ENCODE measurements around the gene GPC6.

The GPC6 gene

DNA sequence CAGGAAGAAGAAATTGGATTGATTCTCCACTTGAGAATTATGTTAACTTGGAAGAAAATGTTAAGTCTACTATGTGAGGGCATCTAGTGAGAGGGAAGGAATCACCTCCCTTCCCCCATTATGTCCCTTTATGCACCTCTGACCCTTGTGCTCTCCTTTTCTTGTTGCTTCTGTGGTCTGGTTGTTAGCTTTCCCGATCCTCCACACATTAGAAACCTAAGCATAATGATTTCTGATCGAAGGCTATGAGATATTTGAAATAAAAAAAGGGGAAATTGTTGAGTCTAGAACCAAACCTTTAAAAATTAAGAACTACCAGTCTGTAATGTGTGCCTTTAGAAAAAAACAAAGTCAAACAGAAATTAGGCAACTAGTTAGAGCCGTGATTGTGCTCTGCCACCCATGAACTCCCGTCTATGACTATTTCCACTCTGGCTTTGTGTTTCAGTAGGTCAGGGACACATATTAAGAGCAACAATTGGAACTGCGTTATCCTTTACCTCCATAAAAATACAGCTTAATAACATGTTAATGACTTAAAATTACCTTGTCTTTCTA, 463 bp upstream of the GPC6 start:
- Histone ChIP-seq H3K4me2 (ENCODE audit: low read depth, low read length, poor library complexity, severe bottlenecking) (no peak overlapping the region), H3F3A (ENCODE audit: insufficient read depth) (no peaks in the 10 kb centered on the region), H3K36me3 (ENCODE audit: low read length) (no peaks in the 10 kb centered on the region), H2AFZ (ENCODE audit: low read depth, low read length, severe bottlenecking) (no peak overlapping the region), H3K27ac (ENCODE audit: low read depth, low read length) (no peak overlapping the region), H3K79me2 (ENCODE audit: insufficient read depth, low read length) (no peaks in the 10 kb centered on the region), H3K9me2 (replicated peaks; ENCODE audit: insufficient read depth, low read length) (no peaks in the 10 kb centered on the region), H3K9me3 (ENCODE audit: insufficient read depth, low read length) (no peaks in the 10 kb centered on the region), H4K20me1 (ENCODE audit: low read depth, low read length) (no peaks in the 10 kb centered on the region), H3K27me3 (ENCODE audit: low read length) (no peaks in the 10 kb centered on the region), H3K9ac (ENCODE audit: low read length) (no peak overlapping the region), H3K4me3 (ENCODE audit: insufficient read depth, low read length, poor library complexity, severe bottlenecking) (no peak overlapping the region)
- TF ChIP-seq EZH2phosphoT487 (conservative IDR thresholded peaks at IDR 0.05; ENCODE audit: low read length), result no peak
- TF ChIP-seq, protein P1, sequence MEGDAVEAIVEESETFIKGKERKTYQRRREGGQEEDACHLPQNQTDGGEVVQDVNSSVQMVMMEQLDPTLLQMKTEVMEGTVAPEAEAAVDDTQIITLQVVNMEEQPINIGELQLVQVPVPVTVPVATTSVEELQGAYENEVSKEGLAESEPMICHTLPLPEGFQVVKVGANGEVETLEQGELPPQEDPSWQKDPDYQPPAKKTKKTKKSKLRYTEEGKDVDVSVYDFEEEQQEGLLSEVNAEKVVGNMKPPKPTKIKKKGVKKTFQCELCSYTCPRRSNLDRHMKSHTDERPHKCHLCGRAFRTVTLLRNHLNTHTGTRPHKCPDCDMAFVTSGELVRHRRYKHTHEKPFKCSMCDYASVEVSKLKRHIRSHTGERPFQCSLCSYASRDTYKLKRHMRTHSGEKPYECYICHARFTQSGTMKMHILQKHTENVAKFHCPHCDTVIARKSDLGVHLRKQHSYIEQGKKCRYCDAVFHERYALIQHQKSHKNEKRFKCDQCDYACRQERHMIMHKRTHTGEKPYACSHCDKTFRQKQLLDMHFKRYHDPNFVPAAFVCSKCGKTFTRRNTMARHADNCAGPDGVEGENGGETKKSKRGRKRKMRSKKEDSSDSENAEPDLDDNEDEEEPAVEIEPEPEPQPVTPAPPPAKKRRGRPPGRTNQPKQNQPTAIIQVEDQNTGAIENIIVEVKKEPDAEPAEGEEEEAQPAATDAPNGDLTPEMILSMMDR (IDR thresholded peaks at IDR 0.05; ENCODE audit: insufficient read depth, low read length, poor library complexity, severe bottlenecking), result no peak

DNA sequence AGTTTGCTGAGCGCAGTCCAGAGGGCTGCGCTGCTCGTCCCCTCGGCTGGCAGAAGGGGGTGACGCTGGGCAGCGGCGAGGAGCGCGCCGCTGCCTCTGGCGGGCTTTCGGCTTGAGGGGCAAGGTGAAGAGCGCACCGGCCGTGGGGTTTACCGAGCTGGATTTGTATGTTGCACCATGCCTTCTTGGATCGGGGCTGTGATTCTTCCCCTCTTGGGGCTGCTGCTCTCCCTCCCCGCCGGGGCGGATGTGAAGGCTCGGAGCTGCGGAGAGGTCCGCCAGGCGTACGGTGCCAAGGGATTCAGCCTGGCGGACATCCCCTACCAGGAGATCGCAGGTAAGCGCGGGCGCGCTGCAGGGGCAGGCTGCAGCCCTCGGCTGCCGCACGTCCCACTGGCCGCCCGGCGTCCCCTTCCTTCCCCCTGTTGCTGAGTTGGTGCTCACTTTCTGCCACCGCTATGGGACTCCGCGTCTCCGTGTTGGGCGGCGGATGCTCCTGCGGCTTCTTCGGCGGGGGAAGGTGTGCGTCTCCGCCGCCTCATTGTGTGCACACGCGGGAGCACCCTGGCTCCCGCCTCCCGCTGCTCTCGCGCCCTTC, 772 bp downstream of the GPC6 start:
- no peak overlapping the region for H3K9ac ChIP-seq (ENCODE audit: low read length)
- H3K4me2 ChIP-seq (ENCODE audit: low read depth, low read length, poor library complexity, severe bottlenecking), result no peak overlapping the region
- no peaks in the 10 kb centered on the region for H4K20me1 ChIP-seq (ENCODE audit: low read depth, low read length)
- no peak for TF ChIP-seq EZH2phosphoT487 (conservative IDR thresholded peaks at IDR 0.05; ENCODE audit: low read length)
- TF ChIP-seq, protein P1 (IDR thresholded peaks at IDR 0.05; ENCODE audit: insufficient read depth, low read length, poor library complexity, severe bottlenecking), result no peak
- no peak overlapping the region for H3K27ac ChIP-seq (ENCODE audit: low read depth, low read length)
- H3K4me3 ChIP-seq (ENCODE audit: insufficient read depth, low read length, poor library complexity, severe bottlenecking), result no peak overlapping the region
- no peaks in the 10 kb centered on the region for H3K9me3 ChIP-seq (ENCODE audit: insufficient read depth, low read length)
- no peaks in the 10 kb centered on the region for H3K27me3 ChIP-seq (ENCODE audit: low read length)
- no peaks in the 10 kb centered on the region for H3K9me2 ChIP-seq (replicated peaks; ENCODE audit: insufficient read depth, low read length)
- no peak overlapping the region for H2AFZ ChIP-seq (ENCODE audit: low read depth, low read length, severe bottlenecking)
- H3K36me3 ChIP-seq (ENCODE audit: low read length), result no peaks in the 10 kb centered on the region
- H3F3A ChIP-seq (ENCODE audit: insufficient read depth), result no peaks in the 10 kb centered on the region
- H3K79me2 ChIP-seq (ENCODE audit: insufficient read depth, low read length), result no peaks in the 10 kb centered on the region

DNA sequence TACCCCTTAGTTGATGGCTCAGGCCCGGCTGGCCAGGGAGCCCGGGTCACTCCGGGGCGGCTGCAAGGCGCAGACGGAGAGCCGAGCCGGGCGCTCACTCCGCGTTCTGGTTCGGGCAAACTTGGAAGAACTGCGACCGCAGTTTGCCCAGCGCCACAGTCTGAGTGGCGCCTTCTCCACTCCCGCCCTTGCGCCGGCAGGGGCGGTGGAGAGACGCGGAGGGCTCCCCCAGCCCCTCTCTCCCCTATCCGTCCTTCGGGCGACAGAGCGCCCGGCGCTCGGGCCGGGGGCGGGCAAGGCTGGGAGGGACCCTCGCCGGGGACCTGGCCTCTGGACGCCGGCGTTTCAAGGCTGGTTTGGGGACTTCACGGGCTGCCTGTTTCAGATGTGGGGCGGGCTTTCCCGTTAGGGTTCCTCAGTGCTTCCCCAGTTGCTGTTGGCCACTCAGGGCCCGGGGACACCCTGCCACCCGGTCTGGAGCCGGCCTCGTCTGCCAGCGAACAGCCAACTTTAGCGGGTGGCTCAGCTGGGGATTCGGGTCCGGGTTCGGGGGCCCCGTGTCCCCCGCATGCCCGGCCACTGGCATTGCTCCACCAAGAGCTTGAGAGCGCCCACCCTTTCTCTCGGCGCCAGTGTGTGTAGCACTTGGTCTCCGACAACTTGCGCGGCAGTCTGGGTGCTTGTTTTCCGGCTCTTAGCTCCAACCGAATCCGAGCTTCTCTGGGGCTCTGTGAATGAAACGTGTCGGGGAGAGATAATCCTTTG, 1.5 kb downstream of the GPC6 start:
- Histone ChIP-seq H3K9ac (ENCODE audit: low read length) (no peak overlapping the region), H2AFZ (ENCODE audit: low read depth, low read length, severe bottlenecking) (no peak overlapping the region), H3K4me2 (ENCODE audit: low read depth, low read length, poor library complexity, severe bottlenecking) (no peak overlapping the region), H3K79me2 (ENCODE audit: insufficient read depth, low read length) (no peaks in the 10 kb centered on the region), H3F3A (ENCODE audit: insufficient read depth) (no peaks in the 10 kb centered on the region), H3K27me3 (ENCODE audit: low read length) (no peaks in the 10 kb centered on the region), H3K9me3 (ENCODE audit: insufficient read depth, low read length) (no peaks in the 10 kb centered on the region), H4K20me1 (ENCODE audit: low read depth, low read length) (no peaks in the 10 kb centered on the region), H3K4me3 (ENCODE audit: insufficient read depth, low read length, poor library complexity, severe bottlenecking) (no peak overlapping the region), H3K9me2 (replicated peaks; ENCODE audit: insufficient read depth, low read length) (no peaks in the 10 kb centered on the region), H3K36me3 (ENCODE audit: low read length) (no peaks in the 10 kb centered on the region), H3K27ac (ENCODE audit: low read depth, low read length) (no peak overlapping the region)
- TF ChIP-seq, protein P1 (IDR thresholded peaks at IDR 0.05; ENCODE audit: insufficient read depth, low read length, poor library complexity, severe bottlenecking), result no peak
- no peak for TF ChIP-seq EZH2phosphoT487 (conservative IDR thresholded peaks at IDR 0.05; ENCODE audit: low read length)
